Measurements from ENCODE around the gene HMG20B. TPM values are rescaled to one million over a fixed set of nuclear protein-coding genes. Genes with fewer than 3 reads are reported as not detected.

Gene HMG20B
- total RNA-seq, 1 experiment from 2014 or later: 146 TPM

DNA sequence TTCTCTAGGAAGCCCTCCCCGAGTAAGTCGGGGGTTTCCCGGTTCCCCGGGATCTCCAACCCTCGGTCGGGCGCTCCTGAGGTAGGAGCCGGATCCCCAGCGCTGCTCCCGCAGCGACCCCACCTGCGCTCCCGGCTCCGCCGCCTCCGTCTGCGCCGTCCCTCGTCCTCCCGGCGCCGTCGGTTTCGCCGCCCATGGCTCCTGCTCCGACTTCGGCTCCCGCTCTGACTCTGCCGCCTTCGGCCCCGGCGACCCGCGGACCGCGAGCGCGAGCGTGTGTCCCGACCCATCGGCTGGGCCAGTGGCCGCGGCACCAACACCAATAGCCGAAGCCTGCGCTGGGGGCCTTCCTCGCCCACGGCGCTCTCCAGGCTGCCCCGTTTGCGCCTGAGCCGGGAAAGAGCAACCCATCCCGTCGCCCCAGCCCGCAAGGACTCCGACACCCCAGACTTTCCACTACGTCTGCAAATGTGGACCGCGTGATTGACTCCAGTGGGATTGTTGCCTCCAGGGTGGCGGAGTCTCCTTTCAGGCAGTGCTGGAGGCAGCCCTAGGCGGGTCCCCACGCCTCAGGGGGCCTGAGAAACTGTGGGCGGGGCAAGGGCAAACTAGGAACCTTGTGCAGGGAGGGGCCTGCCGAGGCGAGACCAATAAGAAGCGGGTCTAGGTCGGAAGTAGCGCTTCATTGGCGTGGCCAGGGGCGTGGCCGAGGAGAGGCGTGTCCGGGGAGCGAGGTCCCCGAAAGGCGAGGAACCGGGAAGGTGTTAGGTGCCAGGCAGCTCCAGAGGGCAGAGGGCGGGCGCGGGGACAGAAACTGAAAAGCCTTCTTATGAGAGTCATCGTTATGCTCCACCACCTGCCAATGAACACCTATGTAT is 54.0 kb downstream of the HMG20B start, which contains the start of gene CACTIN:
TSS of gene CACTIN (minus strand) at position 318 of the 878 bp plus-strand sequence. CDS start at position 290, 28 bp downstream.
- peak within 1 kb of the TSS; percentile 56 for H2AFZ ChIP-seq (ENCODE audit: low read length)
- peak; percentile 96 for ATAC-seq
- TF ChIP-seq EZH2phosphoT487 (IDR thresholded peaks at IDR 0.05; ENCODE audit: borderline replicate concordance, low read length): no peak
- no peak for TF ChIP-seq EZH2 (IDR thresholded peaks at IDR 0.05; ENCODE audit: low read length, unreplicated experiment)
- TF ChIP-seq, protein P1, sequence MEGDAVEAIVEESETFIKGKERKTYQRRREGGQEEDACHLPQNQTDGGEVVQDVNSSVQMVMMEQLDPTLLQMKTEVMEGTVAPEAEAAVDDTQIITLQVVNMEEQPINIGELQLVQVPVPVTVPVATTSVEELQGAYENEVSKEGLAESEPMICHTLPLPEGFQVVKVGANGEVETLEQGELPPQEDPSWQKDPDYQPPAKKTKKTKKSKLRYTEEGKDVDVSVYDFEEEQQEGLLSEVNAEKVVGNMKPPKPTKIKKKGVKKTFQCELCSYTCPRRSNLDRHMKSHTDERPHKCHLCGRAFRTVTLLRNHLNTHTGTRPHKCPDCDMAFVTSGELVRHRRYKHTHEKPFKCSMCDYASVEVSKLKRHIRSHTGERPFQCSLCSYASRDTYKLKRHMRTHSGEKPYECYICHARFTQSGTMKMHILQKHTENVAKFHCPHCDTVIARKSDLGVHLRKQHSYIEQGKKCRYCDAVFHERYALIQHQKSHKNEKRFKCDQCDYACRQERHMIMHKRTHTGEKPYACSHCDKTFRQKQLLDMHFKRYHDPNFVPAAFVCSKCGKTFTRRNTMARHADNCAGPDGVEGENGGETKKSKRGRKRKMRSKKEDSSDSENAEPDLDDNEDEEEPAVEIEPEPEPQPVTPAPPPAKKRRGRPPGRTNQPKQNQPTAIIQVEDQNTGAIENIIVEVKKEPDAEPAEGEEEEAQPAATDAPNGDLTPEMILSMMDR (conservative IDR thresholded peaks at IDR 0.05; ENCODE audit: low read depth, low read length): no peak
- H3K27me3 ChIP-seq (ENCODE audit: low read length): no peaks in the 10 kb centered on the region
- CTCF ChIA-PET: no interaction called here
- H3K4me3 ChIP-seq (ENCODE audit: low read length): peak within 1 kb of the TSS; percentile 98
- H3K36me3 ChIP-seq (ENCODE audit: low read depth, low read length): no peaks in the 10 kb centered on the region
- DNase-seq: peak; percentile 95
- peak within 1 kb of the TSS; percentile 85 for H3K9ac ChIP-seq (ENCODE audit: low read length)
- intact Hi-C loops (cut with micrococcal nuclease): no loop called here
- H3K4me1 ChIP-seq (ENCODE audit: insufficient read depth, low read length): peaks cover 5% of the 10 kb centered on the region; the same call in 1 of the 2 replicates
- no TSS peak for BruUV-seq (replicated peaks)
- H3K9me2 ChIP-seq (replicated peaks; ENCODE audit: low read length): no peaks in the 10 kb centered on the region
- H3F3A ChIP-seq (ENCODE audit: low read length, unreplicated experiment): no peaks in the 10 kb centered on the region
- POLR2A ChIA-PET (ENCODE audit: unreplicated experiment): interaction anchor here (0.5 kb wide), 1 partner anchor 206 kb away, joined by 3 read pairs; no protein-coding TSS in a partner anchor
- peak within 1 kb of the TSS; percentile 96 for H3K4me2 ChIP-seq (ENCODE audit: low read length)
- peaks cover 27% of the 10 kb centered on the region for H3K79me2 ChIP-seq (ENCODE audit: low read length)
- no peaks in the 10 kb centered on the region for H4K20me1 ChIP-seq (ENCODE audit: low read length)
- H3K27ac ChIP-seq (ENCODE audit: low read length): peak within 1 kb of the TSS; percentile 60
- no peaks in the 10 kb centered on the region for H3K9me3 ChIP-seq (ENCODE audit: low read length)

DNA sequence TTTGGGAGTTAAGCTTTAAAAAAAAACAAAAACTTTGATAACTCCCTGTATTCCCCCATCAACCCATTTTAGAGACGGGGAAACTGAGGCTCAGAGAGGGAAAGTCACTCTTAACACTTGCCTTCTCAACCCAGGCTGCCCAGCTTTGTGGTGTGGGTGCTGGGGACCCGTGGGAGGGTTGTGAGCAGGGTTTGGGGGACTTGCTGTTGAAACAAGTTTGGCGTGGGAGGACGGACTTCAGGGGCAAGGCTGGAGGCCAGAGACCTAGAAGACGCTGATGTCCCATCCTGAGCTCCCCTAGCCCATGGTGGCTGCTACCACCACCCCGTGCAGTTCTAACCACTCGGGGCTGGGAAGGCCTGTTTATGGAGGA is 54.6 kb downstream of the HMG20B start:
- H3K4me2 ChIP-seq (ENCODE audit: low read length): peak overlapping the region; percentile 96
- H3K79me2 ChIP-seq (ENCODE audit: low read length): peaks cover 27% of the 10 kb centered on the region
- no peak for DNase-seq
- no peak overlapping the region for H3K9ac ChIP-seq (ENCODE audit: low read length)
- no peaks in the 10 kb centered on the region for H3K36me3 ChIP-seq (ENCODE audit: low read depth, low read length)
- CTCF ChIA-PET: no interaction called here
- no peaks in the 10 kb centered on the region for H3K27me3 ChIP-seq (ENCODE audit: low read length)
- no peaks in the 10 kb centered on the region for H3K9me2 ChIP-seq (replicated peaks; ENCODE audit: low read length)
- TF ChIP-seq EZH2phosphoT487 (IDR thresholded peaks at IDR 0.05; ENCODE audit: borderline replicate concordance, low read length) (no peak), EZH2 (IDR thresholded peaks at IDR 0.05; ENCODE audit: low read length, unreplicated experiment) (no peak)
- TF ChIP-seq, protein P1 (conservative IDR thresholded peaks at IDR 0.05; ENCODE audit: low read depth, low read length): no peak
- POLR2A ChIA-PET (ENCODE audit: unreplicated experiment): interaction anchor here (0.5 kb wide), 2 partner anchors 31 to 206 kb away, joined by 3 read pairs; no protein-coding TSS in a partner anchor
- H3K9me3 ChIP-seq (ENCODE audit: low read length): no peaks in the 10 kb centered on the region
- H2AFZ ChIP-seq (ENCODE audit: low read length): peak overlapping the region; percentile 56
- no peak for ATAC-seq
- H3K4me3 ChIP-seq (ENCODE audit: low read length): no peak overlapping the region; the same call in 1 of the 2 replicates
- no peaks in the 10 kb centered on the region for H3F3A ChIP-seq (ENCODE audit: low read length, unreplicated experiment)
- H3K4me1 ChIP-seq (ENCODE audit: insufficient read depth, low read length): peaks cover 5% of the 10 kb centered on the region; the same call in 1 of the 2 replicates
- BruUV-seq (replicated peaks): TSS peak; percentile 89
- no peaks in the 10 kb centered on the region for H4K20me1 ChIP-seq (ENCODE audit: low read length)
- no peak overlapping the region for H3K27ac ChIP-seq (ENCODE audit: low read length)
- intact Hi-C loops (cut with micrococcal nuclease): no loop called here

Other genes starting within 250 kb of the HMG20B start
- 31.7 and 49.6 TPM in 2 replicates for gene NFIC, start 206.4 kb upstream of the HMG20B start, total RNA-seq (2014; rRNA removed)
- 0.36 and 0.69 TPM in 2 replicates for gene SMIM24, start 92.4 kb upstream of the HMG20B start, total RNA-seq (2014; rRNA removed)
- gene SMIM44, start 89.5 kb upstream of the HMG20B start, total RNA-seq (2014; rRNA removed): not detected in 2 replicates
- 51.4 and 58.3 TPM in 2 replicates for gene DOHH, start 72.3 kb upstream of the HMG20B start, total RNA-seq (2014; rRNA removed)
- 53.6 and 77.9 TPM in 2 replicates for gene FZR1, start 66.6 kb upstream of the HMG20B start, total RNA-seq (2014; rRNA removed)
- not detected in 2 replicates for gene TEKTIP1, start 33.8 kb upstream of the HMG20B start, total RNA-seq (2014; rRNA removed)
- 121 and 165 TPM in 2 replicates for gene MFSD12, start 15.4 kb upstream of the HMG20B start, total RNA-seq (2014; rRNA removed)
- 0.18 TPM in 1 of 2 replicates, not detected in the other for gene GIPC3, start 12.5 kb downstream of the HMG20B start, total RNA-seq (2014; rRNA removed)
- 0.77 and 1.0 TPM in 2 replicates for gene TBXA2R, start 33.9 kb downstream of the HMG20B start, total RNA-seq (2014; rRNA removed)
- 47.8 and 51.3 TPM in 2 replicates for gene CACTIN, start 53.8 kb downstream of the HMG20B start, total RNA-seq (2014; rRNA removed)
- 16.1 and 21.2 TPM in 2 replicates for gene PIP5K1C, start 127.5 kb downstream of the HMG20B start, total RNA-seq (2014; rRNA removed)
- gene TJP3, start 135.4 kb downstream of the HMG20B start, total RNA-seq (2014; rRNA removed): 11.7 and 14.3 TPM in 2 replicates
- gene APBA3, start 188.7 kb downstream of the HMG20B start, total RNA-seq (2014; rRNA removed): 21.4 and 23.9 TPM in 2 replicates
- 73.9 and 80.8 TPM in 2 replicates for gene MRPL54, start 189.7 kb downstream of the HMG20B start, total RNA-seq (2014; rRNA removed)
- gene RAX2, start 199.3 kb downstream of the HMG20B start, total RNA-seq (2014; rRNA removed): not detected in 2 replicates
- not detected in 2 replicates for gene MATK, start 213.4 kb downstream of the HMG20B start, total RNA-seq (2014; rRNA removed)

Measured in PC-3 (cell line).